OCI-LY7 (cell line): ENCODE data around the gene TPRX2.

Experiments used
- CTCF ChIP-seq: fragments of 200-600 bp; sonication (generic); conservative IDR thresholded peaks from 2 replicates; pipeline ENCODE4 v1.5.1; 2014; ENCODE audit warnings: mild to moderate bottlenecking, antibody characterized with exemption, low read length, moderate library complexity, mixed read lengths
- EZH2phosphoT487 ChIP-seq: fragments of 200-600 bp; sonication (generic); IDR thresholded peaks from 2 replicates; pipeline ENCODE4 v1.6.1; 2018; ENCODE audit warnings: low read depth, borderline replicate concordance, mild to moderate bottlenecking, mixed run types, antibody characterized with exemption, low read length, moderate library complexity, mixed read lengths

GRCh38 chr19:47824396-47824795 lies 34.6 kb upstream of the TPRX2 start:
- TF ChIP-seq CTCF (no peak), EZH2phosphoT487 (no peak)
